GM18870 (cell line): ENCODE data around the gene APOB.
"Not testable (repeated sequence)": the region's sequence is repeated elsewhere in the genome, so short reads cannot be mapped to it uniquely, and the experiment has no call there.

Experiments used
- ATAC-seq: cut with Tn5 transposase; IDR thresholded peaks from one replicate; pipeline ENCODE4 v1.9.1; 2021; ENCODE audit warnings: moderate library complexity; ENCODE audit not compliant: unreplicated experiment

The APOB gene

GRCh38 chr2:21034156-21034971 is 9.5 kb downstream of the APOB start:
- ATAC-seq = no peak

GRCh38 chr2:21033237-21034155 is 10.4 kb downstream of the APOB start:
- no peak for ATAC-seq

GRCh38 chr2:21032338-21033236 is 11.3 kb downstream of the APOB start:
- ATAC-seq = no peak

GRCh38 chr2:21030983-21031968 is 12.6 kb downstream of the APOB start:
- no peak for ATAC-seq

- ATAC-seq = no peak
Observed at GRCh38 chr2:21029519-21029918, 14.4 kb downstream of the APOB start.

GRCh38 chr2:21028951-21029350 is 14.9 kb downstream of the APOB start:
- ATAC-seq = not testable (repeated sequence)

- no peak for ATAC-seq
Observed at GRCh38 chr2:21028021-21028947, 15.6 kb downstream of the APOB start.

- no peak for ATAC-seq
Observed at GRCh38 chr2:21026479-21027282, 17.2 kb downstream of the APOB start.

GRCh38 chr2:21025690-21026478 is 18.0 kb downstream of the APOB start:
- ATAC-seq = no peak

GRCh38 chr2:21024722-21025389 is 19.0 kb downstream of the APOB start:
- no peak for ATAC-seq

- ATAC-seq = no peak
Observed at GRCh38 chr2:21024198-21024597, 19.7 kb downstream of the APOB start.

- ATAC-seq = no peak
Observed at GRCh38 chr2:21023419-21024181, 20.3 kb downstream of the APOB start.

- ATAC-seq = no peak
Observed at GRCh38 chr2:21022792-21023367, 21.0 kb downstream of the APOB start.

- ATAC-seq = no peak
Observed at GRCh38 chr2:21021430-21021829, 22.4 kb downstream of the APOB start.

GRCh38 chr2:21020668-21021288 is 23.1 kb downstream of the APOB start:
- no peak for ATAC-seq
